HPDE6-E6E7 (cell line): ENCODE data around the gene ARHGAP25.

ENCODE experiments used
- DNase-seq: peaks from one replicate; pipeline ENCODE4 v3.0.0; 2011; ENCODE audit warnings: missing footprints; ENCODE audit errors: extremely low spot score

The ARHGAP25 gene

GRCh38 chr2:68766376-68766845 is 31.8 kb downstream of the ARHGAP25 start:
- DNase-seq = no peak

GRCh38 chr2:68767031-68767961 is 32.7 kb downstream of the ARHGAP25 start:
- DNase-seq = no peak

DNA sequence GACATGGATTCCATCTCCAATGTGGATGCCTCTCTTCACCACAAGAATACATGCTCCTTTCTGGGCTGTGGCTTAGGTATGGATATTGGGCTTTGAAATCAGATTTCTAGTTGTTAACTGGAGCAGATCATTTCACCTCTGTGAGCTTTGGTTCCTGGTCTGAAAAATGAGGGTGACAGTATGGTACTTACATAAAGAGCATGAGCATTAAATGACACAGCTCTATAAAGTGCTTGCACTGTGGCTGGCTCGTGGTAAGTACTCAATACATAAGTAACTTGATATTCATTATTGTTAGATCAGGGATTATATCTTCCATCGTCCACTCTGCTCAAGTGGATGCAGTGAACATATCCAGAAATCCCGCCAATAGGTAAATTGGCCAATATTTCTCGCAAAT is 33.4 kb downstream of the ARHGAP25 start:
- DNase-seq = no peak

DNA sequence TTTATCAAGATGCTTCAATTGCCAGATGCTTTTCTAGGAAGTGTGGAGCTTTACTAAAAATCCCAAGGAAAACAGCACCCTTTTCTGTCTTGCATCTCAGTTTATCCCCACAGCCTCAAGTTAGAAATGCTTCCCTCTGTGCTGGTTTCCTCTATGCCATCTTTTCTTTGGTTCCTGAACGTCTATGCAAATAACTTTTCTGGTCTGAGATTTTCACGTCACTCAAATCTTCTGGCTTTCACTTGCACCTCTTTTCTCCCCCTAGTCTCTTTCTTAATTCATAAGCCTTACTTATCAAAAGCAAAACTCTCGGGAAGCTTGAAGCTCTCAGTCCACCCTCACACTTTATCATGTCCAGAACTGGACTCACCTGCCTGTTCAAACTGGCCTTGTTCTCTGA is 33.9 kb downstream of the ARHGAP25 start:
- DNase-seq = no peak

GRCh38 chr2:68768951-68769350 is 34.3 kb downstream of the ARHGAP25 start:
- no peak for DNase-seq

- DNase-seq = peak; percentile 34
Observed at GRCh38 chr2:68769586-68770270, 35.1 kb downstream of the ARHGAP25 start.

DNA sequence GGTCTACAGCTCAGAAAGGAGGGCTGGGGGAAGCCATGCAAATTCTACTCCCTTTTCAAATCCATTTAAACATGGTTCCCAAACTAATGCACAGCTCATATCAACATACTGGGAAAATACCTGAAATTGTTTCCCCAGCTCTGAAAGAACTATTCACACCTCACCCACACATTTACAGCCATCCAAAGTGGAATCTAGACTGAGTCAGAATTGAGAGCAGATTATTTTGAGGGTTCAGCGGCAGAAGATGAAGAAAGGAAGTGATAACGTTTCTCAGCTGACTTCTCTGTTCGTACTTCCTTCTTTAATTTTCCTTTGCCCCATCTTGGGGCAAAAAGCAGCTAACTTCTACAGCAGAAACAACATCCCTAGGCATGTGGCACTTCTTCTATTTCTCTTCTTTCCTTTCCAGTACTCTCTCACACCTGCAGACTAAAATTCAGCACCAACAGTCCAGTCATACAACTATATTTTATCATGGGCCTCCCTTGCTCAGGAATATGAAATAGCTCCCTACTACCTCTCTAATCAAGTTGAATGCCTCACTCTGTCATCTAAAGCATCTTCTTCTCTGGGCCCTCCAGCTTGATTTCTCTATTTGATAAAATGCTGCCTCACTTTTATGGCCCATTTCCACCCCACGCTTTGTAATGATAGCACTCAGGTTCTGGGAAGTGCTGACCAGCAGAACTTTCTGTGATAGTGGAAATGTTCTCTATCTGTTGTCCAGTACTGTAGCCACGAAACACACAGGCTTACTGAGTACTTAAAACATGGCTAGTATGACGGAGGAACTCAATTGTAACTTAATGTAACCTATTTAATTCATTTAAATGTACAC is 35.9 kb downstream of the ARHGAP25 start:
- no peak for DNase-seq

- no peak for DNase-seq
Observed at GRCh38 chr2:68771211-68771751, 36.7 kb downstream of the ARHGAP25 start.

DNA sequence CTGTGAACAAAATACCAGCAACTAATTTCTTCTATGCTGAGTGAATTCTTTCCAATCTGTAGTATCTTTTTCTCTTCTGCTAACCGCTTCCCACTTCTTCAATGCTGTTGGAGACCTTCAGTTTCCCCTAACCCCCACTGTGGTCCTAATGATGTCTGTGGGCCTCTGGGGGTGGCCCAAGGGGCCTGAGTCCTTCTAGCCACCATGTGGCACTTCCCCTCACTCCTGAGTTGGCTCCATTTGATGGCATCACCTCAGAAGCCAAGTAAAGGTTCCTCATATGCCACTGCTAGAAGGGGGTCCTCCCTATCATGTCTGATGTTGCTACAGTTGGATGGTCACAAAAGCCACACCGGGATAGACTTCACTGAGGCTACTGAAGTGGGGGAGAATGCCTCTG is 37.5 kb downstream of the ARHGAP25 start:
- no peak for DNase-seq

GRCh38 chr2:68774569-68775271 is 40.1 kb downstream of the ARHGAP25 start:
- DNase-seq = no peak

- no peak for DNase-seq
Observed at GRCh38 chr2:68775272-68775842, 40.7 kb downstream of the ARHGAP25 start.

- DNase-seq = no peak
Observed at GRCh38 chr2:68776124-68776523, 41.5 kb downstream of the ARHGAP25 start.

DNA sequence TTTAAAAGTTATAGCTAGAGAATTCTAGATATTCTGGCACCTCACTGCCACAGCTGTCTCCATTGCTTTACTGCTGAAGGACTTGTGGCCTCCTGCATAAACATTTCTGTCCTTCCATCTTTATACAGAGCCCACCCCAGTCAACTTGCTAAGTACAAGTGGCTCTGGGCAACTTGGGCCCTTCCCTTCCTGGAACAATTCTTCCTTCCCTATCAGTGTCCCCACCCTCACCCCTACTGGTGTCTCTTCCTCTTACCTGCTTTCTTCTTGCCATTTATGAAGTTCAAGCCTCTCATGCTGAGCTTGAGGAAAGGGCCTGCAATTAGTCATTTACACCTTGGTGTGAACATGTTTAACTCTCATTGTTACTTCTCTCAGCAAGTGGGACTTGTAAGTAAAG is 45.0 kb downstream of the ARHGAP25 start:
- DNase-seq = no peak

DNA sequence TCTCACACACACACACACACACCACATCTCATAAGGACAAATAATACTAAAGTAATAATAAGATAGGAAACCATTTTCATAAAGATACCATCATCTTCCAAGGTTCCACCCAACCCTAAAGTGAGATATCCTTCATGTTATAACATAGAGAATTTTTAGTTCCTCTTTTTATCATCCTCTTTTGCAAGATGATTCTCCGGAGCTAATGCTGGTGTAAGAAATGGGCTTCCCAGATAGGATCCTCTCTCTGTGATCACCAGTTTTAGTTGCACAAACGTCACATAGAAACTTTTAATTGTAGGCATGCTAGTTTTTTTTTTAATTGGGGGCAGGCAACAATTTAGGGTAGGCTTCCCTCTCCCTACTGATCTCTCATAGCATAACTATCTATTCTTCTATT is 49.6 kb downstream of the ARHGAP25 start:
- DNase-seq = no peak

- DNase-seq = no peak
Observed at GRCh38 chr2:68784915-68785314, 50.3 kb downstream of the ARHGAP25 start.

- DNase-seq = no peak
Observed at GRCh38 chr2:68787356-68787755, 52.7 kb downstream of the ARHGAP25 start.

DNA sequence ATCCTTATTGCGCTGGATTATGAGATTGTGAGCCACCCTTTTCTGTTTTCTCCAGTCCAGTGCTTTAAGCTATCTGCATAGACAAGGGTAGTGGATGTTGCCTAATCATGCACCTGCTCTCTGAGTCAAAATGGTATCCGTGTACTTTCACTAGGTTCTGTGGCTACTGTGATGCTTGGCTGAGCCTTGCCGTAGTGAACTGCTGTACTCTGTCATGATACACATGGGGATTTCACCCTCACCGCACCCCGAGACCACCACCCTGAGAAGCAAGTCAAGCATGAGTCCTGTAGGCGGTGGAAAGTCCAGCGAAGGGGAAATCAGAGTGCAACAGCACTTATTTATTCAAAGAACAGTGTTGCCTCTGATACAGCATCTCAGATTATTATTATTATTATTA is 55.0 kb downstream of the ARHGAP25 start:
- no peak for DNase-seq

GRCh38 chr2:68790600-68790999 is 56.0 kb downstream of the ARHGAP25 start:
- no peak for DNase-seq

GRCh38 chr2:68791914-68792313 is 57.3 kb downstream of the ARHGAP25 start:
- no peak for DNase-seq

GRCh38 chr2:68792751-68793150 is 58.1 kb downstream of the ARHGAP25 start:
- DNase-seq = no peak
